GM21526 (cell line): ENCODE results near the gene PVALB.

Source experiments
- ATAC-seq: cut with Tn5 transposase; IDR thresholded peaks from one replicate; pipeline ENCODE4 v1.9.1; 2021; ENCODE audit warnings: moderate library complexity; ENCODE audit not compliant: unreplicated experiment, low FRiP score

Gene PVALB

GRCh38 chr22:36850056-36850455, 33.2 kb upstream of the PVALB start:
- no peak for ATAC-seq

- no peak for ATAC-seq
These were observed 30.1 kb upstream of the PVALB start for GRCh38 chr22:36846949-36847348.

- no peak for ATAC-seq
These were observed 29.4 kb upstream of the PVALB start for GRCh38 chr22:36846271-36846670.

GRCh38 chr22:36840106-36840505, 23.3 kb upstream of the PVALB start:
- ATAC-seq, result no peak

- ATAC-seq, result no peak
These were observed 22.7 kb upstream of the PVALB start for GRCh38 chr22:36839356-36840073.

- no peak for ATAC-seq
These were observed 21.5 kb upstream of the PVALB start for GRCh38 chr22:36838119-36839030.

GRCh38 chr22:36835903-36836302, 19.1 kb upstream of the PVALB start:
- ATAC-seq, result no peak

GRCh38 chr22:36833073-36833472, 16.2 kb upstream of the PVALB start:
- ATAC-seq, result no peak

GRCh38 chr22:36831717-36832116, 14.9 kb upstream of the PVALB start:
- no peak for ATAC-seq

GRCh38 chr22:36831206-36831605, 14.4 kb upstream of the PVALB start:
- no peak for ATAC-seq

GRCh38 chr22:36830601-36831000, 13.8 kb upstream of the PVALB start:
- no peak for ATAC-seq

- no peak for ATAC-seq
These were observed 12.7 kb upstream of the PVALB start for GRCh38 chr22:36829370-36830002.

GRCh38 chr22:36828815-36829214, 12.0 kb upstream of the PVALB start:
- no peak for ATAC-seq

GRCh38 chr22:36826262-36826661, 9.4 kb upstream of the PVALB start:
- ATAC-seq, result no peak

GRCh38 chr22:36824655-36825054, 7.8 kb upstream of the PVALB start:
- ATAC-seq, result no peak

- no peak for ATAC-seq
These were observed 6.5 kb upstream of the PVALB start for GRCh38 chr22:36823186-36823839.

GRCh38 chr22:36822581-36822980, 5.7 kb upstream of the PVALB start:
- ATAC-seq, result no peak

- ATAC-seq, result no peak
These were observed 2.3 kb upstream of the PVALB start for GRCh38 chr22:36819112-36819511.

- ATAC-seq, result no peak
These were observed 1.3 kb upstream of the PVALB start for GRCh38 chr22:36818010-36818642.

- no peak for ATAC-seq
These were observed 652 bp upstream of the PVALB start for GRCh38 chr22:36817525-36817848.

GRCh38 chr22:36816339-36816635, 548 bp downstream of the PVALB start:
- ATAC-seq, result no peak
